GM18517 (cell line): ENCODE results near the gene GP1BB.

Experiments
- ATAC-seq: cut with Tn5 transposase; IDR thresholded peaks from one replicate; pipeline ENCODE4 v1.9.1; 2021; ENCODE audit warnings: mild to moderate bottlenecking, moderate library complexity; ENCODE audit not compliant: unreplicated experiment

The GP1BB gene

DNA sequence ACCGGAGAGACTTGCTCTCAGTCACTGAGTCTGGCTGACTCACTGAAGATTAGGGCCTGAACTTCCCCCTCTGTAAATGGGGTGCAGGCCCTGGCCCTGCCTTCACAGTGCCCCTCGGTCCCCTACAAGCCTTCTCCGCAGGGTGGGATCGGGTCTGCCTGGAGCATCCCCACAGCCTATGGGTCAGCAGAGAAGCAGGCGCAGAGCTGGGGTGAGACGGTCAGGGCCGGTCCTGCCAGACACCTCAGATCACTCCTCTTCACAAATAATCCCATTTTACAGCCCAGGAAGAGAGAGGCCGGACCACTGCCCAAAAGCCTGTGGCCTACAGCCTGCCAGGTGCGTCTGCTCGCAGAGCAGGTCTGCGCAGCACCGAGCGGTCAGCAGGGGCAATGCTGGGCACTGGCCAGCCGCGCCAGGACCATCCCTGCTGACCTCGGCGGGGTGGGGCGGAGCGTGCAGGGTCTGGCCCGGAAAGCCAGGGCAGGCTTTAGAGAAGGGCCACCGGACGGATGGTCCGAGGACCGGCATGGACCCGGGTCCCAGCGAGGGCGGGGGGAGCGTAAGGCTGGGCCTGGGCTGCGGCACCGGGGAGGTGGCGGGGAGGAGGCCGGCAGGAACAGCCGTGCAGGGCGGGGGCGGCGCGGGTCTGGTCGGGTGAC lies 9.6 kb upstream of the GP1BB start:
- ATAC-seq = no peak

GRCh38 chr22:19714312-19715187 lies 8.8 kb upstream of the GP1BB start, which contains the start of gene SEPTIN5:
Gene SEPTIN5, plus strand, starts transcription at chr22:19714503. Its CDS starts 86 bp downstream, at chr22:19714589.
- ATAC-seq = no peak

- ATAC-seq = no peak
Observed at GRCh38 chr22:19715188-19715930, 8.0 kb upstream of the GP1BB start.

DNA sequence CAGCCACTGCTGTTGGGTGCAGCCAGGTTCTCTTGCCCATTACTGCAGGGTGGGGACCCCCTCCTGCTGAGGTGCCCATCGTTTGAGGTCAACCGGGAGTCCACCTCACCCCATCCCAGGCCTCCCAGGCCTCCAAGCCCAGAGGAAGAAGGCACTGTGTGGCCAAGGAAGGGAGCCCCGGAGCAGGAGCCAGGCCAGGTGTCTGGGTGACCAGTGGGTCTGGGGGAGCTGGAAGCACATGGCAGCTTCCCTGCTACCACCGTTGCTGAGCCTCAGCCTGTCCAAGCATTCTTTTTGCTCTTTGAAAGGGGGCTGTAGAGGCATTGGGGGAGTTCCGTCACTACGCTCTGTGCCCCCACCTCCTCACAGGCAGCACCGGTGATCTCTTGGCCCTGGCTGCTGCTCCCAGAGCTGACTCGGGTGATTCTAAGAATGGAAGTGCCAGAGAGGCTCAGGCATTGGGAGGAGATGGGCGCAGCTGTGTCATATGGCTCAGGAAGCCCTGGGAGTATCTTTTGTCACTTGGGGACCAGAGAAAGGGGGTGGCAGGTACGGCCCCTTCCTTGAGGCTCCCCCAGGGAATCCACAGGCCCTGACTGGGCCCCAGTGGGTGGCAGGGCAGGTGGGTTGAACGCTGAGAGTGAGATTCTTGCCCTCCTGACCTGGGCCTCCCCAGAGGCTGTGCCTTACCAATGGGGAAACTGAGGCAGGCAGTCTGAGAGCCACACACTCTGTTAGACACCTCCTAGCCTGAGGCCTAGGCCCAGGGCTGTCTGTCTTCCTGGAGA lies 7.1 kb upstream of the GP1BB start:
- no peak for ATAC-seq

DNA sequence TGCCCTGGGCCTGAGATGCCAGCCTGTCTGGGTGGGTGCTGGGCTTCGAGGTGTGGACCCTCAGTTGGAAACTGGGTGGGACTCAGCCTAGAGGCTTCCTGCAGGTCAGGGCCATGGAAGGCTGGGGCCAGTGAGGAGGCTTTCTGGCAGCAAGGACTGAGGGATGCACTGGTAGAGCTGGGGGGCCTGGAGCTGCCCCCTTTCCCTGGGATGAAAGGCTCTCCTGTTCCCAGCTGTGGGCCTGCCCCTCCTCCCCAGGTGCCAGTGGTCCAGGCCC lies 6.6 kb upstream of the GP1BB start:
- ATAC-seq = no peak

- no peak for ATAC-seq
Observed at GRCh38 chr22:19717181-19717580, 6.2 kb upstream of the GP1BB start.

GRCh38 chr22:19717691-19718455 lies 5.5 kb upstream of the GP1BB start:
- ATAC-seq = no peak

DNA sequence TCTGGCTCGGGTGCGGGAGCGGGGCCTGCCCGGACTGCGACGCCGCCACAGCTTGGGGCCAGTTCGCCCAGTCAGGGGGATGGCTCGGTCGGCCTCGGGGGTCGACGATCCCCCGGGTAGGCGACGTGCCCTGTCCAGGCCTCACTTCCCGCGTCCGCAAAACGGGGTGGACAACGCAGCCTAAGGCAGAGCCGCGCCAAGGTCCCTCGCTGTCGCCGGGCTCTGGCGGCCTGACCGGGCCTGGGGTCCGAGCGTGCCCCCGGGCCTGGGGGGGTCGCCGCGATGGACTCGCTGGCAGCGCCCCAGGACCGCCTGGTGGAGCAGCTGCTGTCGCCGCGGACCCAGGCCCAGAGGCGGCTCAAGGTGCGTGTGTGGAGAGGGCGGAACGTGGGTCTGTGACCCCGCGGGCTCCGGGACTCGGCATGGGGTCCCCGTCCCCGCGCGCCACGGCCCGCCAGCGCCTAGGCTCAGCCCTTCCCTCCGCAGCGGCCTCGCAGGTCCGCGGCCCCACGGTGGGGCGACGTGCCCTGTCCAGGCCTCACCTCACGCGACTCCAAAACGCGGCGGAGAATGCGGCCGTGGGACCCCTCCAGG lies 4.8 kb upstream of the GP1BB start:
- ATAC-seq = no peak

GRCh38 chr22:19719050-19719482 lies 4.3 kb upstream of the GP1BB start:
- no peak for ATAC-seq

- ATAC-seq = no peak
Observed at GRCh38 chr22:19719488-19720021, 3.8 kb upstream of the GP1BB start.

DNA sequence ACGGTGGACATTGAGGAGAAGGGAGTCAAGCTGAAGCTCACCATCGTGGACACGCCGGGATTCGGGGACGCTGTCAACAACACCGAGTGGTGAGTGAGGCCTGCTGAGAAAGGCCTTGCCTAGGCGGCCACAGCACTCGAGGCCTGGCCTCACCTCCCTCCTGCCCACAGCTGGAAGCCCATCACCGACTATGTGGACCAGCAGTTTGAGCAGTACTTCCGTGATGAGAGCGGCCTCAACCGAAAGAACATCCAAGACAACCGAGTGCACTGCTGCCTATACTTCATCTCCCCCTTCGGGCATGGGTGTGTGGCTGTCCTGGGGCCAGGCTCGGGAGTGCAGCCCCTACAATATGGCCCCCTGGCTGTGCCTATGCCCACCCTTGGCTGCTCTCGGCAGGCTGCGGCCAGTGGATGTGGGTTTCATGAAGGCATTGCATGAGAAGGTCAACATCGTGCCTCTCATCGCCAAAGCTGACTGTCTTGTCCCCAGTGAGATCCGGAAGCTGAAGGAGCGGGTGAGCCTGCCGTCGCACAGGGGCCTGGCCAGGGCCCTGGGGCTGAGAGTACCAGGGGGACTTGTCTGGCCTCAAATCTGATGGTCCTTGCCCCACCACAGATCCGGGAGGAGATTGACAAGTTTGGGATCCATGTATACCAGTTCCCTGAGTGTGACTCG lies 3.0 kb upstream of the GP1BB start:
- no peak for ATAC-seq

DNA sequence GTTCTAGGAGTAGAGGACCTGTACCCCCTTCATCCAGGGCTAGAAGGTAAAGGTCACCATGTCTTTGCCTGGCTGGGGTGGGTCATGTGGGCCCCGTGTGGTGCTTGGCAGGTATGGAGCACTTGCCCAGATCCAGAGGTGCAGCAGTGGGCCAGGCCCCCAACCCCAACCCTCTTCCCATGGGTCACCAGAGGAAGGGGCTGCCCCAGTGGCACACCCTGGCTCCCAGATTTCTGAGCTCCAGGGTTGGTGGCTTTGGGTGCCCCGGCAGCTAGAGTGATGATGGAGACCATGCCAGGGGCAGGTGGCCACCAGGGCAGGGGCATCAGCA lies 2.4 kb upstream of the GP1BB start:
- no peak for ATAC-seq

DNA sequence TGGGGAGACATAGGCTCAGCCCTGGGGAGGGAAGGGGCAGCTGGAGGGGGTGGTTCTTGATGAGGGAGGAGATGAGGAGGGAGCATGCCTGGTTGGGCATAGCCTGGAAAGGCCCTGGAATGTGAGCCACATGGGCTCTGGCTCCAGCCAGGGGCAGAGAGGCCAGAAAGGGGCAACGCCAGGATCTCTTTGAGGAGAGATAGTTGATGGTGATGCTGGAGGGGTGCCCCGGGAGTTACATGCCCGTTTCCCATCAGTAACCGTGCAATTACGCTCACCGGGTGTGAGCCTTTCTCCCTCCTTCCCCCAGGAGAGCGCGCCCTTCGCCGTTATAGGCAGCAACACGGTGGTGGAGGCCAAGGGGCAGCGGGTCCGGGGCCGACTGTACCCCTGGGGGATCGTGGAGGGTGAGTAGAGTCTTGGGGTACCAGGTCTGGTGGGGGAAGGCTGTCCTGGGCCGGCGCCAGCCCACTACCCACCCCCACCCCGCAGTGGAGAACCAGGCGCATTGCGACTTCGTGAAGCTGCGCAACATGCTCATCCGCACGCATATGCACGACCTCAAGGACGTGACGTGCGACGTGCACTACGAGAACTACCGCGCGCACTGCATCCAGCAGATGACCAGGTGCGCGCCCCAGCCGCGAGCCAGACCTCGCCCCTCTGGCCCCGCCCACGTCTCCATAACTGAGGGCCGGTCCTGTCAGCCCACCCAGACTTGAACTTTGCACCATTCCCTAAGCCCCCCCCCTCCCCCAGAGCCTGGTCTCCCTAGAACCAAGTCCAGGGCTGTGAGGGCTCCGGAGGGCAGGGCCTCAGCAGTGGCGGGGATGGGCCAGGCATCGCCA lies 1.8 kb upstream of the GP1BB start:
- ATAC-seq = no peak

- ATAC-seq = no peak
Observed at GRCh38 chr22:19722178-19722981, 959 bp upstream of the GP1BB start.

- no peak for ATAC-seq
Observed at GRCh38 chr22:19722982-19723231, 432 bp upstream of the GP1BB start.

DNA sequence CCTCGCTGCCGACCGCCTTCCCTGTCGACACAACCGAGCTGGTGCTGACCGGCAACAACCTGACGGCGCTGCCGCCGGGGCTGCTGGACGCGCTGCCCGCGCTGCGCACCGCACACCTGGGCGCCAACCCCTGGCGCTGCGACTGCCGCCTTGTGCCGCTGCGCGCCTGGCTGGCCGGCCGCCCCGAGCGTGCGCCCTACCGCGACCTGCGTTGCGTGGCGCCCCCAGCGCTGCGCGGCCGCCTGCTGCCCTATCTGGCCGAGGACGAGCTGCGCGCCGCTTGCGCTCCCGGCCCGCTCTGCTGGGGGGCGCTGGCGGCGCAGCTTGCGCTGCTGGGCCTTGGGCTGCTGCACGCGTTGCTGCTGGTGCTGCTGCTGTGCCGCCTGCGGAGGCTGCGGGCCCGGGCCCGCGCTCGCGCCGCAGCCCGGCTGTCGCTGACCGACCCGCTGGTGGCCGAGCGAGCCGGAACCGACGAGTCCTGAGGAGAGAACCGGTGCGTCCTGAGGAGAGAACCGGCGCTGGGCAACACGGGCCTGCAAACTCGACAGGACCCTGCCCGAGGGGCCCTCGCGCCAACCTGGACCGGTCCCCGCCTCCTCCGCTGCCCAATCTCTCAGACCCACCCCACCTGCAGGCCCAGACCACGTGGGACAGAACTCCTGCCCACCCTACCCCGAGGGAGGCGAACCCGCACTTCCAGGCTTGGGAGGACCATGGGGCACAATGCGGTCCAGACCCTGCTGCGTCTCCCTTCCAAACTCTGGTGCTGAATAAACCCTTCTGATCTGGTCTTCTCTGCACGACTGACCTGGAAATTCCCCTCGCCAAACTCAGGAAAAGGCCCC lies 866 bp downstream of the GP1BB start:
- no peak for ATAC-seq
